Measurements from ENCODE around the gene ACTL7A. TPM values are rescaled to one million over a fixed set of nuclear protein-coding genes. Genes with fewer than 3 reads are reported as not detected.

ACTL7A gene
- total and polyA plus RNA-seq, 2 of the 13 experiments (the other 11 are each of a cell fraction or from before 2014, with no cell fraction given) = not detected

DNA sequence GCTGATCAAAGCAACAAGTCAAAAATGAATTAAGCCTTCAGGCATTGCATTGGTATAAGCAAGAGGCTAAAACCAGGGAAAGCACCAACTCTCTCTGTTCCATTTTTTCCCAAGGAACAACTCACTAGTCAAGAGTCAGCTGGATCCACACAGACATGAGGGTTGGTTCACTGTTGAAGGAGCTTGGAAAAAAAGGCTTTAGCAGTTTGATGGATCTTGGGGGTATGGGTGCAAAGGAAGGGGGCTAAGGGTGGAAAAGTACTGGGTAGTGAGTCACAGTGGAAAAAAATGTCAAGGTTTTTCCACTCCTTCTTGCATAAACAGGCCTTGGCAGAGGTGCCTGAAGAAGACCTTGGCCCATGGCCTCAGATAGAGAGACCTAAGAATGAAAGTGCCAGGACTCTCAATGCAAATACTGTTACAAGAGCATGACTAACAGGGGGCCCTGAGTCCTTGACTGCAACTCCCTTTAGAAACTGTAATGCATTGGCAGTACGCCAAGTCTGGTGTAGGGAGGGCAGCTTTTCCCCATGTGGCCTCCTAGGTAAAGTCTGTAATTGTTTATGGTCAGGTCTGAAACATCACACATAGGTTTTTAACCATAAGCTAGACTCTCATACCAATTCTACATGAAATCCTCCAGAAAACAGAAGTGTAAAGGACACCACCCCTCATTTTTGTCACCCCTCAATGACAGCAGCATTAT is 23.7 kb downstream of the ACTL7A start (continued):
- TF ChIP-seq, protein P1, sequence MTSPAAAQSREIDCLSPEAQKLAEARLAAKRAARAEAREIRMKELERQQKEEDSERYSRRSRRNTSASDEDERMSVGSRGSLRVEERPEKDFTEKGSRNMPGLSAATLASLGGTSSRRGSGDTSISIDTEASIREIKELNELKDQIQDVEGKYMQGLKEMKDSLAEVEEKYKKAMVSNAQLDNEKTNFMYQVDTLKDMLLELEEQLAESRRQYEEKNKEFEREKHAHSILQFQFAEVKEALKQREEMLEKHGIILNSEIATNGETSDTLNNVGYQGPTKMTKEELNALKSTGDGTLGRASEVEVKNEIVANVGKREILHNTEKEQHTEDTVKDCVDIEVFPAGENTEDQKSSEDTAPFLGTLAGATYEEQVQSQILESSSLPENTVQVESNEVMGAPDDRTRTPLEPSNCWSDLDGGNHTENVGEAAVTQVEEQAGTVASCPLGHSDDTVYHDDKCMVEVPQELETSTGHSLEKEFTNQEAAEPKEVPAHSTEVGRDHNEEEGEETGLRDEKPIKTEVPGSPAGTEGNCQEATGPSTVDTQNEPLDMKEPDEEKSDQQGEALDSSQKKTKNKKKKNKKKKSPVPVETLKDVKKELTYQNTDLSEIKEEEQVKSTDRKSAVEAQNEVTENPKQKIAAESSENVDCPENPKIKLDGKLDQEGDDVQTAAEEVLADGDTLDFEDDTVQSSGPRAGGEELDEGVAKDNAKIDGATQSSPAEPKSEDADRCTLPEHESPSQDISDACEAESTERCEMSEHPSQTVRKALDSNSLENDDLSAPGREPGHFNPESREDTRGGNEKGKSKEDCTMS (CRISPR knock-in tag; conservative IDR thresholded peaks at IDR 0.05) = no peak
- peak; percentile 90; the same call in 1 of the 2 replicates for TF ChIP-seq ZNF431 (CRISPR knock-in tag; IDR thresholded peaks at IDR 0.05; ENCODE audit: borderline replicate concordance, low read depth)
- no peak for TF ChIP-seq ZBTB1 (CRISPR knock-in tag; IDR thresholded peaks at IDR 0.05; ENCODE audit: borderline replicate concordance)
- peak; percentile 57; the same call in 1 of the 2 replicates for TF ChIP-seq ZNF3 (CRISPR knock-in tag; IDR thresholded peaks at IDR 0.05)
- TF ChIP-seq ZNF230 (CRISPR knock-in tag; IDR thresholded peaks at IDR 0.05) = no peak; the same call in 1 of the 2 replicates
- peak; percentile 76 for TF ChIP-seq ZSCAN21 (CRISPR knock-in tag; IDR thresholded peaks at IDR 0.05; ENCODE audit: borderline replicate concordance)
- TF ChIP-seq PITX1 (CRISPR knock-in tag; IDR thresholded peaks at IDR 0.05) = peak; percentile 98
- peak; percentile 71; the same call in 1 of the 2 replicates for TF ChIP-seq KDM3A (CRISPR knock-in tag; IDR thresholded peaks at IDR 0.05; ENCODE audit: low read depth)
- peak; percentile 95; the same call in 1 of the 2 replicates for TF ChIP-seq ZNF614 (CRISPR knock-in tag; IDR thresholded peaks at IDR 0.05; ENCODE audit: borderline replicate concordance)
- 0 out of 2 replicates have a peak, but pooled peaks have one; percentile 29 for TF ChIP-seq ZNF724P (CRISPR knock-in tag; IDR thresholded peaks at IDR 0.05; ENCODE audit: borderline replicate concordance)
- TF ChIP-seq, protein P2, sequence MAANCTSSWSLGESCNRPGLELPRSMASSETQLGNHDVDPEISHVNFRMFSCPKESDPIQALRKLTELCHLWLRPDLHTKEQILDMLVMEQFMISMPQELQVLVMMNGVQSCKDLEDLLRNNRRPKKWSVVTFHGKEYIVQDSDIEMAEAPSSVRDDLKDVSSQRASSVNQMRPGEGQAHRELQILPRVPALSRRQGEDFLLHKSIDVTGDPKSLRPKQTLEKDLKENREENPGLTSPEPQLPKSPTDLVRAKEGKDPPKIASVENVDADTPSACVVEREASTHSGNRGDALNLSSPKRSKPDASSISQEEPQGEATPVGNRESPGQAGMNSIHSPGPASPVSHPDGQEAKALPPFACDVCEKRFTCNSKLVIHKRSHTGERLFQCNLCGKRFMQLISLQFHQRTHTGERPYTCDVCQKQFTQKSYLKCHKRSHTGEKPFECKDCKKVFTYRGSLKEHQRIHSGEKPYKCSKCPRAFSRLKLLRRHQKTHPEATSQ (CRISPR knock-in tag; IDR thresholded peaks at IDR 0.05; ENCODE audit: borderline replicate concordance) = peak; percentile 75; the same call in 1 of the 2 replicates
- no peak for TF ChIP-seq ZNF44 (CRISPR knock-in tag; IDR thresholded peaks at IDR 0.05)
- TF ChIP-seq MAFG (CRISPR knock-in tag; IDR thresholded peaks at IDR 0.05) = no peak
- TF ChIP-seq ZNF747 (CRISPR knock-in tag; IDR thresholded peaks at IDR 0.05; ENCODE audit: borderline replicate concordance) = peak; percentile 87; the same call in 1 of the 2 replicates
- no peak for TF ChIP-seq TRIM24 (CRISPR knock-in tag; IDR thresholded peaks at IDR 0.05)
- TF ChIP-seq, protein P3, sequence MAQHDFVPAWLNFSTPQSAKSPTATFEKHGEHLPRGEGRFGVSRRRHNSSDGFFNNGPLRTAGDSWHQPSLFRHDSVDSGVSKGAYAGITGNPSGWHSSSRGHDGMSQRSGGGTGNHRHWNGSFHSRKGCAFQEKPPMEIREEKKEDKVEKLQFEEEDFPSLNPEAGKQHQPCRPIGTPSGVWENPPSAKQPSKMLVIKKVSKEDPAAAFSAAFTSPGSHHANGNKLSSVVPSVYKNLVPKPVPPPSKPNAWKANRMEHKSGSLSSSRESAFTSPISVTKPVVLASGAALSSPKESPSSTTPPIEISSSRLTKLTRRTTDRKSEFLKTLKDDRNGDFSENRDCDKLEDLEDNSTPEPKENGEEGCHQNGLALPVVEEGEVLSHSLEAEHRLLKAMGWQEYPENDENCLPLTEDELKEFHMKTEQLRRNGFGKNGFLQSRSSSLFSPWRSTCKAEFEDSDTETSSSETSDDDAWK (CRISPR knock-in tag; IDR thresholded peaks at IDR 0.05) = no peak
- TF ChIP-seq ZNF607 (CRISPR knock-in tag; IDR thresholded peaks at IDR 0.05; ENCODE audit: borderline replicate concordance) = 0 out of 2 replicates have a peak, but pooled peaks have one; percentile 51
- TF ChIP-seq SOX13 (IDR thresholded peaks at IDR 0.05) = peak; percentile 88
- peak in 1 of 2 experiments; percentile 96; a peak in 2 of 4 replicates for TF ChIP-seq SOX13 (CRISPR knock-in tag; conservative IDR thresholded peaks at IDR 0.05 in 1 of 2, IDR thresholded peaks at IDR 0.05 in 1 of 2)
- TF ChIP-seq, protein P4, sequence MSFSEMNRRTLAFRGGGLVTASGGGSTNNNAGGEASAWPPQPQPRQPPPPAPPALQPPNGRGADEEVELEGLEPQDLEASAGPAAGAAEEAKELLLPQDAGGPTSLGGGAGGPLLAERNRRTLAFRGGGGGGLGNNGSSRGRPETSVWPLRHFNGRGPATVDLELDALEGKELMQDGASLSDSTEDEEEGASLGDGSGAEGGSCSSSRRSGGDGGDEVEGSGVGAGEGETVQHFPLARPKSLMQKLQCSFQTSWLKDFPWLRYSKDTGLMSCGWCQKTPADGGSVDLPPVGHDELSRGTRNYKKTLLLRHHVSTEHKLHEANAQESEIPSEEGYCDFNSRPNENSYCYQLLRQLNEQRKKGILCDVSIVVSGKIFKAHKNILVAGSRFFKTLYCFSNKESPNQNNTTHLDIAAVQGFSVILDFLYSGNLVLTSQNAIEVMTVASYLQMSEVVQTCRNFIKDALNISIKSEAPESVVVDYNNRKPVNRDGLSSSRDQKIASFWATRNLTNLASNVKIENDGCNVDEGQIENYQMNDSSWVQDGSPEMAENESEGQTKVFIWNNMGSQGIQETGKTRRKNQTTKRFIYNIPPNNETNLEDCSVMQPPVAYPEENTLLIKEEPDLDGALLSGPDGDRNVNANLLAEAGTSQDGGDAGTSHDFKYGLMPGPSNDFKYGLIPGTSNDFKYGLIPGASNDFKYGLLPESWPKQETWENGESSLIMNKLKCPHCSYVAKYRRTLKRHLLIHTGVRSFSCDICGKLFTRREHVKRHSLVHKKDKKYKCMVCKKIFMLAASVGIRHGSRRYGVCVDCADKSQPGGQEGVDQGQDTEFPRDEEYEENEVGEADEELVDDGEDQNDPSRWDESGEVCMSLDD (CRISPR knock-in tag; IDR thresholded peaks at IDR 0.05; ENCODE audit: borderline replicate concordance) = peak; percentile 75; the same call in 1 of the 2 replicates
- TF ChIP-seq ZNF652 (CRISPR knock-in tag; IDR thresholded peaks at IDR 0.05; ENCODE audit: borderline replicate concordance, low read depth) = peak; percentile 63; the same call in 1 of the 2 replicates

All from HepG2 (cell line).